ENCODE measurements around the gene JAG1.
"Not testable (repeated sequence)": the region's sequence is repeated elsewhere in the genome, so short reads cannot be mapped to it uniquely, and the experiment has no call there.

Gene JAG1

DNA sequence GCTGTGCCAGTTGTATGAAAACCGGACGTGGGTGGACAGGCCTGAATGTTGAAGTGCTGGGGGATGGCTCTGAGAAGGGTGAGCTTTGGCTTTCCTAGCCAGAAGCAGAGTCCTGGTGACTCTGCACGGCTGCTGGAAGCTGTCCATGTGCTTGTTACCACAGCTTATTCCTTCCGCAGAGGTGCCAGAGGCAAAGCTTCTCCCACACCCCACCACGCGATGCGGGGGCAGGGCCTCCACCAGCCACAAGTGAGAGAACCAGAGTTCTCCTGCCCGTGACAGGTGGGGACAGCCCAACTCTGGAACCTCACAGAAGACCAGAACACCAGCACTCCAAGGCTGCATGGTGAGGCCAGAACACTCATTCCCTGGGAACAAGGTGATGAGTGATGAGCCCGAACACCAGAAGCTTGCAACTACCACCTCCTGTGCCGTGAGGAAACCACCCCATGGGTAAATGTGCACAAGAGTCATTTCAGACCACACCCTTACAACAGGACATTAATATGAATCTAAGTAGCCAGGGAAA, 36.7 kb downstream of the JAG1 start:
- no peak for DNase-seq (ENCODE audit: low read depth)

DNA sequence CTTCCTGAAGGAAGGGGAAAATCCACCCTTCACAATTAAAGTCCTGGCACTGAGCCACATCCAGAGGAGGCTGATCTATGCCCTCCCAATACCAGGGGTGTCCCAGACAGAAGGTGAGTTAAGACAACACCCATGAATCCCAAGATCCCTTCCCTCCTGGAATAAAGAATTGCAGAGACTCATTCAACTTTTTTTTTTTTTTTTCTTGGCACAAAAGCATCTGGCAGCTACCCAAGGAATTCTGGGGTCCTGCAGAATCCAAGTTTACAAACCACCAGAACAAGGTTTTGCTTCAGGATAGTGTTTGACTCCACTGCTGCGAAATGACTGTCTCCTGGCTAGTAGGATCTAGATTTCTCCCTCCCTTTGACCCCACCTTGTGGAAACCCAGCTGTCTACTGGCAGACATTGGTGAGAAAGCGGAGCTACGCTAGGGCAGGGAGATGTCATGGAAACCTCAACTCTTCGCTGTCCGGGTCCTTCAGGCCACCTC, 37.4 kb downstream of the JAG1 start:
- no peak for DNase-seq (ENCODE audit: low read depth)

DNA sequence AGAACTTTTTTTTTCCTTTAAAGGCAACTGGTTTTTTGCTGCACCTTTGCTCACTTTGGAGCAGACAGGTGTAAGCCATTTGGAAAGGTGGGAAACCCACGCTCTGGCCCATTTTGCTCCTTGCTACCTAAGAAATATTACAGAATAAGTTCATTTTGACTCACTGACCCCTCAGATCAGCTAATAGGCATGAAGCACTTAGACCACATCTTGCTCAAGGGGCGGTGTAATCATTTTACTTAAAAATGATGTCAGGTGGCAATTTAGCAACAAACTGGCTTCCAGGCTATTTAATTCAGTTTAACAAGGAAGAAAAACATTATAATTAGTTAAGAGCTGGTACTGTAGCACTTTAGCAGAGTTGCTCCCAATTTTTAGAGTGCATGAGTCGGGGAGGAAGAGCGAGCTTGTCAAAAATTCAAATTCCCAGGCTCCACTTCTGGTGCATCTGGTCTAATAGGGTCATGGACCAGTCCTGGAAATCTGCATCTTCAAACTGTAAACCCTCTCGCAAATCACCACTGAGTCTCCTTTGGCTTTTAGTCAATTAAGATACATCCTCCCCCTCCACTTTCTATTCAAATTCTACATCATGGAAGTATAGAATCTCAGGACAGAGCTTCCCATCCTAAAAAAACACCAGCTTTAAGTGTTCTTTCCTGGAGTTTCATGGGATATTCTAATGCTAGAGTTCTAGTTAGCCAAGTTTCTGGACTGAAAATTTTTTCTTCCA, 38.2 kb downstream of the JAG1 start:
- no peak for DNase-seq (ENCODE audit: low read depth)

DNA sequence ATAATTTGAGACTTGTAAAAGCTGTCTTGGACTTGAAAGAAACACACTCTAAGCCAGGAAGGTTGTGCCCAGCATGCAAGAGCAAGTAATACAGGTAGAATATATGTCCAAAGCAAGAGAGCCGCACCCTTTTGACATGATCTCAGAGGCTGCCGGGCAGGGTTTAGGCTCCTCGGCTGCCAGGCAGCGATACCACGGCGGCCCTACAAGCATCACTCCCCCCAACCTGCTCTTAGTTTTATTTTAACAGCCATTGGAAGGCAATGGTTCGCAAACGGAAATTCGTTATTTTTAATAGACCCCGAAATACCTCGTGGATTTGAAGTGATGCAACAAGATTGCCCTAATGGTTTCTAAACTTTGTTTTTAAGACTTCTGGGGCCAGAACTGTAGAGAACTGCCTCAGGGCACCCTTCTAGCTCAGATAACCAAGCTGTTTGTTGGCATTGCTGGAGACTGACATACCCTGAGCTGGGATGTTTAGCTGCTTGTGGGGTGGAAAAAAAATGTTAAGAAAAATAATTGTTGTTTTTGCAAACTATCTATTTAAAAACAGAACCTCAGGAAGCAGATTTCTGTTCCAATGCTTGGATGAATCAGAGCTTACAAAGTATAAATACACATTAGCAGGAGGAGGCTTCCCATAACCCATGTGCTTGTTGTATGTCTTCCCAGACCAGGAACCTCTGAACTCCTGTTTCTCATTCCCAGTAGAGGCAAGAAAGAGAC, 39.0 kb downstream of the JAG1 start:
- DNase-seq (ENCODE audit: low read depth), result no peak

DNA sequence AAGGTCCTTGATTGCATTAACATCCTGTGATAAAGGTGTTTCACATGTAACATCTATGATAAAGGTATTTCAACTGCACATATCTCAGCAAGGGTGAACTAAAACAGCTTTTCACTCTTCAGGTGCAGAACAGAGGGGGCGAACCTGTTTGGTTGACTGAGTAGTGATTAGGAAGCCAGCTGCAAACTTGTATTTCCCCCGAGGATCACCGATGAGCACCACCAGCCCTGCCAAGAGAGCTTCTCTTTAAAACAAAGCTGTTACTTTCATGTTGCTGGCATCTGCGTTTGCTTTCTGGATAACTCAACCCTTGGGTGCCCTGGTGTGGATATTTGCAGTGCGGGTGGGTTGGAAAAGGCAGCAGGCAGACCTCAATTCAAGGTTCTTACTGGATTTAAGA, 39.6 kb downstream of the JAG1 start:
- no peak for DNase-seq (ENCODE audit: low read depth)

DNA sequence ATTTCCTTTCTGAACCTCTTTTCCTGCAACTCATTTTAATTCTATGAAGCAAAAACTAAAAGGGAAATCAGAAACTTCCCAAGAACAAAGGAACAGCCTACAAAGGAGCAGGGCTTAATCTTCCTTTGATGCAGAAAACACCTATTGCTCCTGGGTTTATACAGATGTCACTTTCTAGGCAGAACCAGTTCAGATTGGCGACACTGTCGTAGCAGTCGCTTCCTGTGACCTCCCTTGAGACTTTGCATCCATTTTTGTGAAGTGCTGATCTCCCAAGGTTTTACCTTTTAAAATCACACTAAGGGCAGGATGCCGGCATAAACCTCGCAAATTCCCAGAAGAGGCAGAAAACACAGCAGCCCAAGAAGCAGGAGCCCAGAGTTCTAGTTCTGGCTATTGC, 40.1 kb downstream of the JAG1 start:
- no peak for DNase-seq (ENCODE audit: low read depth)

DNA sequence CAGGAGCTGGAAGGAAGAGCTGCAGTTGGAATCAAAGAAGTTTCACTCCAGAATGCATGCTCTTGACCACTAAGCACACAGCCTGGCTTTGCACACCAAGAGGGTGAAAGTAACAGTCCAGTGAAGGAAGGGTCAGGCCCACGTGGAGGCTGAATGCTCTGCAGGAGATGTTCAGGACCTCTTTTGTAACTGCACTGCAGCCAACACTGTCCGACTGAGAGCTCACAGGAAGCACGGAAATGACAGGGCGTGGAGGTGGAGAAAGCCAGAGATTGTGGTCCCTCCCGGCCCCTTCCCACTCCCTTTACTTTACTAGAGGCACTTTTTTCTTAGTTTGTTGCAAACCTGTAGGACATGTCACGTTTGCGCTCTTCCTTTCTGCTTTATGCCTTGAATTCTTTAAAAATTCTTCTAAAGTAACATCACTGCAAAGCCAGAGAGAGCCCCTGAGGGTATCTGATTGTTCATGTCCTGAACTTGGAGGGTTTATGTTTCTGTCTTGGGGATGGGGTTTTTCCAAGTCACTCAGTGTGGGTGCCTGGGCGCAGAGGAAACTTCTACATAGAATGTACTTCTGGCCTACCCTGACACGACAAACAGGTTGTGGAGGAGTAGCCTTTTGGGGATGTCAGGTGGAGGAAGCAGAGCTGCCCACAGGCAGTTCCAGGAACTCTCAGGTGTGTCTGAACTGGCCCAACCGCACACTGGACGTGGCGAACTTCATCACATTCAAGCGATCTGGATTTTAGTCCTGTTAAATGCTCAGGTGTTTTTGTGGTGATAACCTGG, 40.9 kb downstream of the JAG1 start:
- no peak for DNase-seq (ENCODE audit: low read depth)

DNA sequence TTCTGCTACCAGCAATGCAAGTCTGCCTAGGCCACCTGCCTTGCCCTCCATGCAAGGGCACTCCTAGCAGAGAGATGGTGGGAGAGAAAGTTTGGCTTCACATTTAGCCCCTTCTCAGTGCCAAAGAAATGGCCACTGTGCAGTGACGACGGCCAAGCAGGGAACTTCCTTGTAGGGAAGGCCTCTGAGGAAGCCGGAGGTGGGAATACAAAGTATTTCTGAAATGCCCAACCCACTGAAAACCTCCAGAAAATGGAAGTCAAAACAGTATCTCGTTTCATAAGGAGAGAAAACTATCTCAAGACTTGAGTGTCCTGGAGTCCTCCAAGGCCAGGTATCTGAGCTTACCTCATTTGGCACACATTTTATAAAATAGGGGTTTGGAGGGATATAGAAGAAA, 42.7 kb downstream of the JAG1 start:
- no peak for DNase-seq (ENCODE audit: low read depth)

DNA sequence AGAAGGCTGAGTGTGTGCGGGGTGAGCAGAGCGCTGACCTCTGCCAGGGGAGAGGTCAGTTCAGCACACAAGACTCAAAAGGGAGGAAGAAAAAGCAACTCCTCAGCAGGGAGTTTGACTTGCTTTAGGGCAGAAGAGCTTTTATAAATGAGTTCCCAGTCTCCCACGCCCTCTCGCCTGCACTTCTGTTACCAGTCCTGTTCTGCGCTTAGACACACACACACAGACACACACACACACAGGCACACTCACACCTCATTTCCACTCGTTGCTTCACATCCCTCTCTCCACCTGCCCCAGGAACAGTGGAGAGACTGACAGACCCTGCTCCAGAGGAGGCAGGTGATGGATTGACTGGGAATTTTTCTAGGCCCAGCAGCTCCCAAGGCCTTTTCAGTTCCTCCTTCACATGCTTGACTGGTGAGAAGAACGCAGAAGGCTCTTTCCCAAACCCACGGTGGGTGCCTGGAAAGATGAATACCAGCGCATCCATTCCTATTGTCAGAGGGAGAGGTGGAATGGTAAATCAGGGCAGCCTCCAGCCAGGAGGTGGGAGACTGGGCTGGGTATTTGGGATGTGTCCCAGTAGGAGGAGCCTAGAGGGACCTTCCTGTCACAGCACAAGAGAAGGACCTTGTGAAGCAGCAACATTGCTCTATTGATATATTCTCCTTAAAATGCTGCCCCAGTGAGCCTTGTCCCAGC, 43.7 kb downstream of the JAG1 start:
- DNase-seq (ENCODE audit: low read depth), result no peak

DNA sequence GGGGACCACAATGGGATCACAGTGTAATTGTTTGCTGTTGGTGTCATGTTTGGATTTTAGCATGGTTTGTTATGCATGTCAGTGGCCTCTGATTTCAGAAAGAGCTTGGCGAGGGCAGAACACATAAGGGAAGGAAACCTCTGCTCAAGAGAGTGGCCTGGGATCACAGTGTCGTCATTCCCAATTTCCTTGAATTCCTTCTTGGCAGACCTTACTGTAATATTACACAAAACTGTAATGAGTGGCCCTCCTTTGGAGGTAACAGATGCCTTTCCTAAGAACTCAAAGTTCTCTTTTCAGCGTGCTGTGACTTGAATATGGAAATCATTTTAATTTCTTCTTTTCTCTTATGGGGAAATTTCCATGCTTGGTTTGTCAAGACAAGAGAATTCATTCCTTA, 46.9 kb downstream of the JAG1 start:
- no peak for DNase-seq (ENCODE audit: low read depth)

DNA sequence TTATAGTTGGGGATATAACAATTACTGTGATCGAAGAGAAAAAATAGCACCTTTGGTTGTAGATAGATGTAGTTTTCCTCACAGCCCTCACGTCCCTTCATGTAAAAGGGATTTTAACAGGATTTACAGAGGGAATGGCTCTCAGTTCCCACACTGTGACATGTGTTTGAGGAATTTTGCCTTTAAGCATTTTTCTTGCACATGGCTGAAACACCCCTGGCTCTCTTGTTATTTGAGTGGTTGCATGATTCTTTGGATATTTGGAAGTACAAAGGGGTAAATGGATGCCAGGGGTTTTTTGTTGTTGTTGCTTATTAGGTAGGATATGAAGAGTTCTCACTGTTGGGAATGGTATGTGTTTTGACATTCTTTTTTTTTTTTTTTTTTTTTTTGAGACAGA, 48.2 kb downstream of the JAG1 start:
- no peak for DNase-seq (ENCODE audit: low read depth)

DNA sequence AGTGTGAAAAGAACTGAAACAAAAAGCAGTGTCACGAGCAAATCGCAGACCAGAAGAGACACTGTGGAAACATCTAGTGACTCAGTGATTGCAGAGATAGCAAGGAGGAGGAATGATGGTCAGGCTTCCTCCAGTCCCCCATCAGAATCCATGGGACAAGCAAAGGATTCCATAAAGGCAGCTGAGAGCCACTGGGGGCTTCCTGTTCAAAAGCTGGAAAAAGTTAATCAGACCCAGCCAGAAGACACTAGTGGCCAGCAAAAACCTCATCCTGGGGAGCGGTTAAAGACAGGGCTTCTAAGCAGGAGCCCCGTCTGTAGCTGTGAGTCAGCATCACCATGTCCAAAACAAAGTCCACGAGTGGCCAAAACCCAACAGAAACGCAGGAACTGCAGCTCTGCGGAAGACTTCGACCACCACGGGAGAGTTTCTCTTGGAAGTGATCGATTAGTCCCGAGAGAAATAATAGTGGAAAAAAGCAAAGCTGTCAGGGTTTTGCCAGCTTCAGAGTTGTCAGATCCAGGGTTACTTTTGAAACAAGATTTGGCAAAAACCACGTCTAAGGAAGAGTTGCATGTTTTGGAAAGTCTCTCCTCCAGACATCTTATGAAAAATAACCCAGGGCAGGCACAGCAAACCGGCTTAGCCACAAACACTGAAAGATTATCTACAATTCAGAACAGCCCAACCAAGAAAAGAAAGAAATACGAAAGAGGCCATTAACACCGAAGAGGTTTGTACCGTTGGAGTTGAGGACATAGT, 51.0 kb downstream of the JAG1 start:
- DNase-seq (ENCODE audit: low read depth), result no peak

DNA sequence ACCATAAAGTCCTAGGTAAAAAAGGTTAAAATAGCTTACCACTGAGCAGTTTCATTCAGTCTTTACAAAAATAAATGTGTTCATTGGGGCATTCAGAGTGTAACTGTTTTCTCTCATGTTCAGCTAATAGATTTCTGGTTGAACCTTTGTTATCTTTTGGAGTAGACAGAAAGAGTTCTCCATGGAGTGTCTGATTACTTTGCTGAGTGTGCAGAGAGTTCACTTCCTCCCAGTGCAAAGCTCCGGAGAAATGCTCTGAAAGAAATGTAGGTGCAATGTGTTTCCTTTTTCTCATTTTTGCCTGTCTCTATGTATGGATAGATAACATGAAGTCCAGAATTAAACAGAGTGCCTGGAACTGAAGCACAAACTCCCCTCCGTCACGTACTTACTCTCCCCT, 52.6 kb downstream of the JAG1 start:
- DNase-seq (ENCODE audit: low read depth), result no peak

DNA sequence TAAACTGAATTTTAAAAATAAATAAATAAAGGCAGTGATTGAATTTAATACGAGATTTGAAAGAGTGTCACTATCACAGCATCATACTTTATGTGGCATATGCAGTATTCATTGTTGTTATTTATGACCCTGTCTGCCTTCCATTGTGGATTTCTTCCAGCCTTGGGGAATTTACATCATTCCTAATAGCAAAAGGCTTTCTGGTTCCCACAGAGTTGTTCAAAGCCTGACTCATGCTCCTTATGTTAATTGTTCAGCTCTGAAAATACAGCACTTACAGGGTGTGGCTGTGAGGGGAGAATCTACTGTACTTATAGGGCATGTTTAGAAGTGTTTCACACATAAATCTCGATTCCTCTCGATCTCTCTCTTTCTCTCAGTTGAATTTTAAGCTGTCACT, 54.4 kb downstream of the JAG1 start:
- DNase-seq (ENCODE audit: low read depth), result no peak

DNA sequence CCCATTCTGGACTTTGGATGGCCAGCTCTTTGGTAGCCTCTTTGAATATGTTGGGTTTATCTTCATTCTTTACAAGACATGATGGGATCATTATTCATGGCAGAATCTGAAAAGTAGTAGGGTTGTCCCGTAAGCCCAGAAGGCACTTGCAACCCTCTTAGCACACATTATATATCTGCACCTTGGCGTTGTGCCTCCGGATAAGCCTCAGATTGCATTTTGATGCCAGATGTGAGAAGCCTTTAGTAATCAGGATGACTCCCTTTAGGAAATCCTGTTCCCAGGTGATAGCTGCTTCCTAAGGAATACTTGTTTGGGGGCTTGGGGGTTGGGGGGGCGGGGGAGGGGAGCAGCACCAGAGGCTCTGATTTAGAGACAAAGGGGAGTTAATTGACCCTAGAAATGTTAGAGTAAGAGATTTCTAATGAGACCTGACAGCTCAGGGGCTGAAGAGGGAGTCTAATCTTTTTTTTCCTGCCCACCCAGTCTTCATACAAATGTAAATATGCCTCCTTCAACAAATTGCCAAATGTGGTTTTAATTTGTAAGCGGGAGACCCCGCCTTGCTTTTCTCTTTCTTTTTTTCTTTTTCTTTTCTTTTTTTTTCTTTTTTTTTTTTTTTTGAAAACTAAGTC, 55.1 kb downstream of the JAG1 start:
- no peak for DNase-seq (ENCODE audit: low read depth)

DNA sequence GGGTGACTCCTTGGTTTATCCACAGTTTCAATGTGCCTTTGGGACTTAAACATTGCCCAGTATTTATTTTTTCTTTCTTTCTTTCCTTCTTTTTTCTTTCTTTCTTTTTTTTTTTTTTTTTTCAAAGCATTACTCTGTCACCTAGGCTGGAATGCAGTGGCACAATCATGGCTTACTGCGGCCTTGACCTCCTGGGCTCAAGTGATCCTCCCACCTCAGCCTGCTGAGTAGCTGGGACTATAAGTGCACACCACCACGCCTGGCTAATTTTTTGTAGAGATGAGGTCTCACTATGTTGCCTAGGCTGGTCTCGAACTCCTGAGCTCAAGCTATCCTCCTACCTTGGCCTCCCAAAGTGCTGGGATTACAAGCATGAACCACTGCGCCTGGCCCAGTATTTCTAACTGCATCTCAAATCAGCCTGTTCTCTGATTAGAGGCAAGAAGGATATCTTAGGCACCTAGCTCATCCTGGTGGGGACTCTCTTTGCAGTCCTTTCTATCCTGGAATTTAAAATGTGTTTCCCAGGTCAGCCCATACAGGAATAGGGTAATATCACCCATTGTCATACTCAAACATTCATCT, 56.2 kb downstream of the JAG1 start:
- not testable (repeated sequence) for DNase-seq (ENCODE audit: low read depth)

DNA sequence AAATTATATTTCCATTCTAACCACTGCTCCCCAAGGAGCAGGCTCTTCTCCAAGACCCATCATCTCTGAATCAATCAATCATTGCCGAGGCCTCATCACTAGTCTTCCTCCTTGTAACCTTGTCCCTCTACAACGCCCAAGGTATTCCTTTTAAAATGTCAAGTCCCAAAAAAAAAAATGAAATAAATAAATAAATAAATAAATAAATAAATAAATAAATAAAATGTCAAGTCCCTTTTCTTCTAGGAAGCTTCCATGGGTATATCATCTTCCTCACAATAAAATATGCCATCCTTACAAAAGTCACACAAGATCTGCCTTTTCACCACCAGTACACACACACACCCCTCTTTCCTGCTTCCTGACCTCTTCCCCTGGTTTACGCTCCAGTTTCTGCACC, 57.6 kb downstream of the JAG1 start:
- DNase-seq (ENCODE audit: low read depth), result no peak

DNA sequence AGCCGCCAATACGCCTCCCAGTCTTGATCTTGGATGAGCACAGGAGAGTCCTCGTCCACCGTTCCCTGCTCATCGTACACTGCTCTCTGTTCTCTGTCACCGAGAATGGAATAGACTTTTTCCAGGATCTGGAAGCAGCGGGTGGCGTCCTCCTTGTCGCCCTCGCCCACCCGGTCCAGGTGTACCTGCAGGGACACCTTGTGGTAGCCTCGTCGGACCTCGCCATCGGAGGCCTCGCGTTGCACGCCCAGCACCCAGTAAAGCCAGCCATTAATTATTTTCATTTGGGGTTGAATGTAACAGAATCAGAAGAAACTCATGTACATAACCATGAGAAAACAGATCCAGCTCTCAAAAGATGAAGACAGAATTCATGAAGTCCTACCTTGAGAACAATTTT, 59.9 kb downstream of the JAG1 start:
- DNase-seq (ENCODE audit: low read depth), result no peak

DNA sequence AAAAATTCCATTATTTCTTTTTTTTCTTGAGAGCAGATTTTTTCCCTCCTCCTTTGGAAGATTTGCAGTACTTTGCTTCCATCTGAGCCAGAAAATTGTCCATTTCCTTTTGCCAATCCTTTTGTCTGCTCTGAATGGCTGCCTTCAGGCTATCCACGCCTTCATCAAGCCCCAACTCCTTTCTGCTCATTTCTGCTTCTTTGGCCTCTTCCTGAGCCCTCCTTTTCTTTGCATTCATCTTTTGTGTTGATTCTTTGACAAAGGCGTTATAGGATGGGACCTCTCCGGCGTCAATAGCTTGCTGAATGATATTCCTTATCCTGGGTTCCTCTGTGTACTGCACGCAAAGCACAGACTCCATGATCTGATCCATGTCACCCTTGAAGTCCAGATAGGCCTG, 60.4 kb downstream of the JAG1 start:
- not testable (repeated sequence) for DNase-seq (ENCODE audit: low read depth)

DNA sequence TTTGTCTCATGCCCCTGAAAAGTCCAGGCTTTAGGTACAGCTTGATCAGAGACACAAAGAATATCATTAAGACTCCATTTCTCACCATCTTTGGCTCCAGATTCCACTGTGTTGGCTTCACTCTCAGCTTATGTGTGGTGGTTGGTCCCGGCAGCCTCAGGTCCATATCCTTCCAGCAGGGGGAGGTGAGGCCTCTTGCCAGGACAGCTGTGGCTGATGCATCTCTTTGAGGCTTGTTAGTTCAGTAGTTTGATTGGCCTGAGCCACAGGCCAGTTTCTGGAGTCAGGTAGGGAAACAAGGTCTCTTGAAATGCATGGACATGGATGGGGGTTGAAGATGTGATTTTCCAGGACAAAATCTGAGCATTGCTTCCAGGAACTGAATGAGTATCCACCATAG, 62.4 kb downstream of the JAG1 start:
- DNase-seq (ENCODE audit: low read depth), result no peak
